Adrenal gland (tissue), 5 donors: ENCODE measurements around the gene G2E3.

Experiments
- POLR2A ChIP-seq, 2 donors: fragments of 450-650 bp; IDR thresholded peaks; one replicate each; pipeline ENCODE4 v1.6.1; 2017; ENCODE audit warnings: antibody characterized with exemption in 2 of 2, mild to moderate bottlenecking in 2 of 2, moderate library complexity in 1 of 2
- TF ChIP-seq, protein P1 (sequence below), 6 experiments: fragments of 450-650 bp in 4 of 6; fragments of 200-600 bp in 2 of 6; sonication (generic) in 1 of 6; IDR thresholded peaks; 1 replicate in 5 of 6; 2 replicates in 1 of 6; pipeline versions ENCODE4 v1.5.1 to v1.8.0; 2016 to 2021; ENCODE audit warnings: antibody characterized with exemption in 6 of 6, mild to moderate bottlenecking in 2 of 6, moderate library complexity in 1 of 6
- donor health status: DM: no; HTN: no; CAD: no.

DNA sequence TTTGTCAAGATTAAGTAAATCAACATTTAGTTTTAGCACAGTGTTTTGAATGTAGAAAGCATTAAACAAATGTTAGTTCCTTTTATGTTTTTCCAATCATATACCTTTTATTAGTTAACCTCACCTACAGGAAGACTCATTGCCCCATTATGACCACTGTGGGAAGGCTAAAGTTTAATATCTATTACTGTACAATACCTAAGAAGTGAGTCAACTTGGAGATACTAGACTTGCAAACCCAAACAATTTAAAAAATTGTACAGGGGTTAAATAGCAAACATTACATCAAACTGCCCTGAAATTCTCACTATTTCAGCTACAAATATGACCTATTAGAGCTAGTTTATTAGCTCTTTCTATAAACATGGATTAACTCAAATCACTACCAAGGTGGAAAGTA, 8.6 kb upstream of the G2E3 start:
- TF ChIP-seq, protein P1, sequence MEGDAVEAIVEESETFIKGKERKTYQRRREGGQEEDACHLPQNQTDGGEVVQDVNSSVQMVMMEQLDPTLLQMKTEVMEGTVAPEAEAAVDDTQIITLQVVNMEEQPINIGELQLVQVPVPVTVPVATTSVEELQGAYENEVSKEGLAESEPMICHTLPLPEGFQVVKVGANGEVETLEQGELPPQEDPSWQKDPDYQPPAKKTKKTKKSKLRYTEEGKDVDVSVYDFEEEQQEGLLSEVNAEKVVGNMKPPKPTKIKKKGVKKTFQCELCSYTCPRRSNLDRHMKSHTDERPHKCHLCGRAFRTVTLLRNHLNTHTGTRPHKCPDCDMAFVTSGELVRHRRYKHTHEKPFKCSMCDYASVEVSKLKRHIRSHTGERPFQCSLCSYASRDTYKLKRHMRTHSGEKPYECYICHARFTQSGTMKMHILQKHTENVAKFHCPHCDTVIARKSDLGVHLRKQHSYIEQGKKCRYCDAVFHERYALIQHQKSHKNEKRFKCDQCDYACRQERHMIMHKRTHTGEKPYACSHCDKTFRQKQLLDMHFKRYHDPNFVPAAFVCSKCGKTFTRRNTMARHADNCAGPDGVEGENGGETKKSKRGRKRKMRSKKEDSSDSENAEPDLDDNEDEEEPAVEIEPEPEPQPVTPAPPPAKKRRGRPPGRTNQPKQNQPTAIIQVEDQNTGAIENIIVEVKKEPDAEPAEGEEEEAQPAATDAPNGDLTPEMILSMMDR (IDR thresholded peaks at IDR 0.05): no peak
- TF ChIP-seq POLR2A (IDR thresholded peaks at IDR 0.05): no peak
